ENCODE measurements around the gene SCAMP5. TPM values are rescaled to one million over a fixed set of nuclear protein-coding genes. Genes with fewer than 3 reads are reported as not detected.

SCAMP5 gene
- total and polyA plus RNA-seq, 2 of the 13 experiments (the other 11 are each of a cell fraction or from before 2014, with no cell fraction given): 34.3 to 49.0 TPM

GRCh38 chr15:75051191-75051608, 55.8 kb downstream of the SCAMP5 start (continued):
- TF ChIP-seq ZNF276 (CRISPR knock-in tag; IDR thresholded peaks at IDR 0.05; ENCODE audit: low read depth): no peak
- TF ChIP-seq BCL3 (CRISPR knock-in tag; IDR thresholded peaks at IDR 0.05): no peak
- no peak for TF ChIP-seq NFATC3 (CRISPR knock-in tag; IDR thresholded peaks at IDR 0.05)
- TF ChIP-seq BRF2 (CRISPR knock-in tag; IDR thresholded peaks at IDR 0.05): no peak
- no peak for TF ChIP-seq ESRRA (CRISPR knock-in tag; IDR thresholded peaks at IDR 0.05; ENCODE audit: low read depth)
- TF ChIP-seq NCOA2 (CRISPR knock-in tag; IDR thresholded peaks at IDR 0.05): no peak
- TF ChIP-seq MAX (IDR thresholded peaks at IDR 0.05): no peak
- no peak for TF ChIP-seq NFYB (CRISPR knock-in tag; IDR thresholded peaks at IDR 0.05)
- TF ChIP-seq GTF2F1 (IDR thresholded peaks at IDR 0.05; ENCODE audit: low read length): no peak

GRCh38 chr15:75051711-75052110, 56.3 kb downstream of the SCAMP5 start:
- intact Hi-C loops (cut with micrococcal nuclease; ENCODE audit: unreplicated experiment) (no loop called here), in situ Hi-C loops (cut with HindIII; ENCODE audit: extremely low pct_ligation_motif_present, low pct_unique_long_range_greater_than_20kb) (no loop called here)
- POLR2A ChIA-PET: interaction anchor here (2.6 kb wide), 1 partner anchor 149 kb away, joined by 11 read pairs; the partner anchor contains the start of gene C15orf39
- no peak for FAIRE-seq
- Histone ChIP-seq H3K4me1 (ENCODE audit: insufficient read depth, low read length) (peaks cover 67% of the 10 kb centered on the region), H3K79me2 (ENCODE audit: insufficient read depth, low read length) (no peaks in the 10 kb centered on the region), H3K27me3 (ENCODE audit: control insufficient read depth in 1 of 2, insufficient read depth in 2 of 2, low read length in 2 of 2) (no peaks in the 10 kb centered on the region), H4K20me1 (ENCODE audit: insufficient read depth, low read length) (no peaks in the 10 kb centered on the region), H2AFZ (ENCODE audit: low read length) (no peak overlapping the region), H3K4me3 (replicated peaks in 1 of 3; ENCODE audit: insufficient read depth in 1 of 3, low read depth in 2 of 3, low read length in 3 of 3) (no peak overlapping the region), H3K9me3 (ENCODE audit: low read length) (no peaks in the 10 kb centered on the region), H3K4me2 (ENCODE audit: low read depth, low read length) (no peak overlapping the region), H3K9ac (ENCODE audit: insufficient read depth, low read depth, low read length) (no peak overlapping the region), H3K27ac (ENCODE audit: extremely low read length, insufficient read depth, low read length) (no peak overlapping the region), H3K36me3 (replicated peaks in 1 of 2; ENCODE audit: control insufficient read depth in 1 of 2, insufficient read depth in 2 of 2, low read length in 2 of 2) (peaks cover 3 to 10% of the 10 kb centered on the region in 2 experiments; a peak in 4 of 5 replicates)
- no peak for ATAC-seq
- WGBS (ENCODE audit: low lambda C conversion rate): 89% methylated on average over 4 of the region's 4 CpGs
- CTCF ChIA-PET (ENCODE audit: low intra/inter-chr PET ratio, low total read pairs): no interaction called here
- no TSS peak for BruUV-seq (replicated peaks)
- no peak for DNase-seq (ENCODE audit: low spot score)
- TF ChIP-seq ZNF792 (CRISPR knock-in tag; IDR thresholded peaks at IDR 0.05): no peak
- TF ChIP-seq FOXA1 (IDR thresholded peaks at IDR 0.05): no peak
- no peak for TF ChIP-seq FOXA1 (CRISPR knock-in tag; IDR thresholded peaks at IDR 0.05)
- peak; percentile 59; the same call in 1 of the 2 replicates for TF ChIP-seq ZNF768 (CRISPR knock-in tag; IDR thresholded peaks at IDR 0.05)
- 0 out of 2 replicates have a peak, but pooled peaks have one; percentile 16 for TF ChIP-seq ZFX (CRISPR knock-in tag; IDR thresholded peaks at IDR 0.05; ENCODE audit: low read depth)
- TF ChIP-seq NFKB2 (CRISPR knock-in tag; IDR thresholded peaks at IDR 0.05; ENCODE audit: borderline replicate concordance): 0 out of 2 replicates have a peak, but pooled peaks have one; percentile 23
- 0 out of 2 replicates have a peak, but pooled peaks have one; percentile 19 for TF ChIP-seq HNRNPL (IDR thresholded peaks at IDR 0.05; ENCODE audit: low read depth, low read length)

All from HepG2 (cell line).